ENCODE data around the gene TMEM273. TPM values are rescaled to one million over a fixed set of nuclear protein-coding genes. Genes with fewer than 3 reads are reported as not detected.

TMEM273 gene
- total RNA-seq, 4 donors from 2014 or later = 18.6 to 37.9 (median 28.8) TPM

DNA sequence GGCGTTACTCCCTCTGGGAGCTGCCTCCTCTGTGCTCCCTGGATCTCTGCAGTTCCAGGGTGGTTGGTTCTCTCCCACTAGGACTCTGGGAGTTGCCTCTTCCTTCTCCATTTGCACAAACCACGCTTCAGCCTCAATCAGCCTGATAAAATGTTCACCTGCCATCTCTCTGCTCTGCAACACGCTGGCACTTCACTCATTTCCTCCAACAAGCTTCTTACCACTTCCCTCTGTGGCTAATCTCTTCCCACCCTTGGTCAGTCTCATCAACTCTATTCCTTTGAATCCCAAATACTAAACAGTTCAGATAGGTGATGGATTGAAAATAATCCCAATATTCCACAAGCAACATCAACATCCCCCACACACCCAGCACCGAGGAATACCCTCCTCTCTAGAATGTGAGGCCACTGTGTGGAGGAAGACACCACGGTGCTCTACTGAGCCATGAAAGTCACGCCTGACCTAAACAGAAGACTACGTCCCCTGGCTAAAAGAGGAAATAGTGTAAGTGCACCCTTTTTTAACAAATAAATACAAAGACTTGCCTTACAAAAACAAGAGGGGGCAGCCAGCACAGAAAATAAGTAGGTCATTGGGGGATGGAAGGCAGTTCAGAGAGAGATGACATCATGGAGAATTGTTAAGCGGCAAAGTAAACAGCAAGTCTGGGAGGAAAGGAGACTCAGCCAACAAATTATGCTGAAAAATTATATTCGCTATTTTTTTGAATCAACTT lies 52.4 kb downstream of the TMEM273 start:
- no peak for TF ChIP-seq CTCF (IDR thresholded peaks at IDR 0.05)
- no peak for TF ChIP-seq POLR2A (IDR thresholded peaks at IDR 0.05)
- no peak for TF ChIP-seq EP300 (IDR thresholded peaks at IDR 0.05)
- H3K9me3 ChIP-seq = no peaks in the 10 kb centered on the region
- H3K36me3 ChIP-seq = no peaks in the 10 kb centered on the region
- no peak for DNase-seq (ENCODE audit: low spot score in 2 of 2)
- H3K27me3 ChIP-seq = no peaks in the 10 kb centered on the region
- no peak overlapping the region for H3K27ac ChIP-seq
- WGBS, 2 donors = 35 to 36% methylated on average over 9 of the region's 9 CpGs
- H3K4me3 ChIP-seq = no peak overlapping the region
- H3K4me1 ChIP-seq = peaks cover 0 to 26% (median 8%) of the 10 kb centered on the region in 4 donors

DNA sequence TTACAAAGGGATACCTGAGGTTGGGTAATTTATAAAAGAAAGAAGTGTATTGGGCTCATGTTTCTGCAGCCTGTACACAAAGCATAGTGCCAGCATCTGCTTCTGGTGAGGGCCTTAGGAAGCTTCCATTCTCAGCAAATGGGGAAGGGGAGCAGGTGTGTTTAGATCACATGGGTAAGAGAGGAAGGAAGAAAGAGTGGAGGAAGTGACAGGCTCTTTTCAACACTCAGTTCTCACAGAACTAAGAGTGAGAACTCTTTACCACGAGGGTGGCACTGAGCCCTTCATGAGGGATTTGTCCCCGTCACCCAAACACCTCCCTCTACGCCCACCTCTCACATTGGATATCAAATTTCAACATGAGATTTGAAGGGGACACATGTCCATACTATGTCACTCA lies 53.9 kb downstream of the TMEM273 start:
- DNase-seq (ENCODE audit: low spot score in 2 of 2) = no peak
- no peaks in the 10 kb centered on the region for H3K36me3 ChIP-seq
- WGBS, 2 donors = 59 to 82% methylated on average over 3 of the region's 3 CpGs
- peaks cover 0 to 16% (median 3%) of the 10 kb centered on the region in 4 donors for H3K4me1 ChIP-seq
- no peaks in the 10 kb centered on the region for H3K9me3 ChIP-seq
- TF ChIP-seq CTCF (IDR thresholded peaks at IDR 0.05) (no peak), POLR2A (IDR thresholded peaks at IDR 0.05) (no peak), EP300 (IDR thresholded peaks at IDR 0.05) (no peak)
- no peaks in the 10 kb centered on the region for H3K27me3 ChIP-seq
- H3K27ac ChIP-seq = no peak overlapping the region
- no peak overlapping the region for H3K4me3 ChIP-seq

DNA sequence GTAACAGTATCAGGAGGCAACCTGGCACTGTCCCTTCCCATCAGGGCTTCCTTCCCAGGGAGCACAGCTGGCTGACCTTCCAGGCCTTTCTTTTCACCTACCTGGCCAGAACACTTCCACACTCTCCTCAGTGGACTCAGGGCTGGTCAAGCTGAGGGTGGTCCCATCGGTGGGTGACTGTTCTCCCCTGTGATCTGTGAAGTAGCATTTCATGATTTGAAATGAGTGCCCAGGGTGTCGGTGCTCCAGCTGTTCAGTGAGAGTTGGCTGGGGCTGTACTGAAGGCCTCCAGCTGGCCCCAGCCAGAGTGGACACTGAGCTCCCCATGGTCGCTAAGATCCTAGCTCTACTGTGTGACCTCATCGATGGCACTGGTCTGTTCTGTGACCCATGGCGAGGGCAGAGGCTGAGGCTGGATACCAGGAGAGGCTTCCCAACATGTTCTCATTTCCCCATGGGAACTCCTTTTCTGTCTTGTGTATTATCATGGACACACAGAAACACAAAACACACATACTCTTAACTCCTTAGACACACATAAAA lies 54.4 kb downstream of the TMEM273 start, which contains the start of gene FAM170B:
Gene FAM170B (minus strand): TSS at position 316 of the 543 bp plus-strand sequence. CDS start 103 bp downstream, at position 213.
- Histone ChIP-seq H3K27me3 (no peaks in the 10 kb centered on the region), H3K36me3 (no peaks in the 10 kb centered on the region), H3K9me3 (no peaks in the 10 kb centered on the region), H3K4me3 (no peak within 1 kb of the TSS), H3K4me1 (peaks cover 0 to 10% (median 2%) of the 10 kb centered on the region in 4 donors), H3K27ac (no peak within 1 kb of the TSS)
- TF ChIP-seq CTCF (IDR thresholded peaks at IDR 0.05) (no peak), EP300 (IDR thresholded peaks at IDR 0.05) (no peak), POLR2A (IDR thresholded peaks at IDR 0.05) (no peak)
- WGBS, 2 donors = 58 to 73% methylated on average over 5 of the region's 5 CpGs
- DNase-seq (ENCODE audit: low spot score in 2 of 2) = no peak

DNA sequence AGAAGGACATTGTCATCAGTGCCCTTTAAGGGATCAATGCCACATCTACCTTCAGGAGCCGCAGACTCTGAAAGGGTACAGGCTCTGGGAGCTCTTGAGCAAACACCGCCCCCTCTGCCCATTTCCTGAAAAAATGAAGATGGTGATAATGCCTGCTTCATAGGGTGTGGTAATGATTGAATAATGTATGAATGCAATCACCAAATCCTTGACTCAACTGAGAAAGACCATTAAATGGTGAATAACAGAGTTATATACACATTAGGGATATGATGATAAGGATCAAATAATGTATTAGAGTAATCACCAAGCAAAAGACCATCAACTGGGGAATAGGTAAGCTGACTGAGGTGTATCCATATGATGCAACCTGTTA lies 55.8 kb downstream of the TMEM273 start:
- Histone ChIP-seq H3K4me3 (no peak overlapping the region), H3K27ac (no peak overlapping the region), H3K9me3 (no peaks in the 10 kb centered on the region), H3K4me1 (peaks cover 0 to 4% (median 2%) of the 10 kb centered on the region in 4 donors), H3K36me3 (no peaks in the 10 kb centered on the region), H3K27me3 (no peaks in the 10 kb centered on the region)
- no peak for DNase-seq (ENCODE audit: low spot score in 2 of 2)
- TF ChIP-seq CTCF (IDR thresholded peaks at IDR 0.05) (no peak), EP300 (IDR thresholded peaks at IDR 0.05) (no peak), POLR2A (IDR thresholded peaks at IDR 0.05) (no peak)
- 88 to 94% methylated on average over 2 of the region's 2 CpGs for WGBS, 2 donors

Measured in tibial nerve (tissue), 4 donors.